GM18951 (cell line): ENCODE data around the gene TBX21.
"Not testable (repeated sequence)": the region's sequence is repeated elsewhere in the genome, so short reads cannot be mapped to it uniquely, and the experiment has no call there.

Source experiments
- POLR2A ChIP-seq: IDR thresholded peaks from 4 replicates; pipeline ENCODE4 v1.6.1; 2011; ENCODE audit warnings: mild to moderate bottlenecking; ENCODE audit not compliant: insufficient read length, insufficient read depth; ENCODE audit errors: extremely low read depth
- in situ Hi-C: fragments of 300-500 bp; cut with MboI; formaldehyde crosslinking; loops from one replicate; pipeline ENCODE4 v1.12.0; 2022; ENCODE audit warnings: low sequenced_read_pairs, mixed read lengths, inconsistent platforms; ENCODE audit not compliant: unreplicated experiment

The TBX21 gene

GRCh38 chr17:47760409-47761140 is 27.5 kb downstream of the TBX21 start:
- in situ Hi-C loops: no loop called here
- TF ChIP-seq POLR2A: no peak

- in situ Hi-C loops: no loop called here
- TF ChIP-seq POLR2A: no peak
Observed at GRCh38 chr17:47762728-47763127, 29.7 kb downstream of the TBX21 start.

- no peak for TF ChIP-seq POLR2A
- in situ Hi-C loops: no loop called here
Observed at GRCh38 chr17:47763913-47764582, 31.0 kb downstream of the TBX21 start.

GRCh38 chr17:47773649-47774048 is 40.6 kb downstream of the TBX21 start:
- in situ Hi-C loops: not testable (repeated sequence)

DNA sequence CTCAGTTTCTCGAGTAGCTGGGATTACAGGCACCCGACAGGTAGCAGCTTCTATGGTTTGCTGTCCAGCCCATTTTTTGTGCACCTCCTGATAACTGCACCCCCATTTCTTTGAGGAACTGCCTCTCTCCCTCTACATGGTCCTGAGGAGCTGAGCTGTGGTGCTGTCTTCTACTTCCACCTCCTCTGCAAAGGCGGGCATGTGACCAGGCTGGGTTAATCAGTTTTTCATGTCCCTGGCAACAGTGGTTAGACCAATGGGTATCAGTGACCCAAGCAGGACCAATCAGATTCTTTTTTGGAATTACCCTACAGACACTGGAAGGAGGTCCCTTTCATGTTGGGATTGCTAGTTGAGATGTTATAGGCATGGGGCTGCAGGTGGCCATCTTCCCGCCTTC is 41.3 kb downstream of the TBX21 start:
- TF ChIP-seq POLR2A: no peak

GRCh38 chr17:47774987-47775580 is 42.0 kb downstream of the TBX21 start:
- in situ Hi-C loops: no loop called here
- TF ChIP-seq POLR2A: no peak

More for the DNA sequence above, 41.3 kb downstream of the TBX21 start:
- in situ Hi-C loops: no loop called here

DNA sequence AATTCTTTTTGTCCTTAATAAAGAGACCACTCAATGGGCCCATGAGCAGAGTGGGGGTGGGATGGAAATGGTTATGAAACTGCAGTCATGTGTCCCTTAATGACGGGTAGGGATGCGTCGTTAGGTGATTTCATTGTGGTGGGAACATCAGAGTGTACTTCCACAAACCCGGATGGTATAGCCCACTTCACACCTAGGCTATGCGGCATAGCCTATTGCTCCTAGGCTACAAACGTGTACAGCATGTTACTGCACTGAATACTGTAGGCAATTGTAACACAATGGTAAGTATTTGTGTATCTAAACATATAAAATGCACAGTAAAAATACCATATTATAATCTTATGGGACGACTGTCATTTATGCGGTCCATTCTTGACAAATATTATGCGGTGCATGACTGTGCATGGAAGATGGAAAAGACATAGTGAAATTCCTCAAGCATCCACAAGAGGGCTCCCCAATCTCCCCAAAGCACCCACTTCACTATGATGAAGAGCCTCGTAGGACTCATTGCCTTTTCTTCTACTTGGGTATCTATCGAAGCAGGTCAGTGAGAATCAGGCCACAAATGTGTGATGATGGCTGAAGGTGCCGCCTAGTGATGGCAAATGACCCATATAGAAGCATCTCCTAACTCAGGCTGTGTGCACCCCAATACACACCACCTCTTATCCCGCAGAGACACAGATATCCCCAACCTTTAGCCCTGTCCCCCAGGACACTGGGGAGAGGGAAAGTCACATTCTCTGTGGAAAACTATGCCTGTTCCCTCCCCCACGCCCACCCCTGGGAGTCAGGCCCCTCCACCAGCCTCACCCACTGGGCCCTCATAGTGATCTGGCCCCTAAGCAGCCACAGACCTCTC is 43.5 kb downstream of the TBX21 start:
- no peak for TF ChIP-seq POLR2A
- in situ Hi-C loops: no loop called here

DNA sequence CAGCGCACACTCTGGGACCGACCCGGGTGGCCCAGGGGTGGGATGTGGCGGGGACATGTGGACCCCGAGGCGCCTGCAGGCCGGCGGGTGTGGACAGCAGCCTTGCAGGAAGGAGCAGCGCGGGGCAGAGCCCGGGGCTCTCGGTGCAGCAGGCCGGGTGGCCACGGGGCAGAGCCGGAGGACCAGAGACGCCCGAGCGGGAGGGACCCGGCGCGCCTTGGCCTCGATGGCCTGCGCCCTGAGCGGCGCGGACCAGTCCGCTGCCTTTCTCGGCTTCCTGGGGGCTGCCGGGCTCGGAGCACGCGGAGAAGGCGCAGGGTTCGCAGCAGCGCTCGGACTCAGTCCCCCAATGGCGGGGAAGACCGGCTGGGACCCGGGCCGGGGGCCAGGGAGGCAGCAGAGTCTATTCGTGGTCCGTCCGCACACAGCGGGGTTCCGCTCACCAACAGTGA is 45.2 kb downstream of the TBX21 start:
- TF ChIP-seq POLR2A: no peak
- in situ Hi-C loops: no loop called here

DNA sequence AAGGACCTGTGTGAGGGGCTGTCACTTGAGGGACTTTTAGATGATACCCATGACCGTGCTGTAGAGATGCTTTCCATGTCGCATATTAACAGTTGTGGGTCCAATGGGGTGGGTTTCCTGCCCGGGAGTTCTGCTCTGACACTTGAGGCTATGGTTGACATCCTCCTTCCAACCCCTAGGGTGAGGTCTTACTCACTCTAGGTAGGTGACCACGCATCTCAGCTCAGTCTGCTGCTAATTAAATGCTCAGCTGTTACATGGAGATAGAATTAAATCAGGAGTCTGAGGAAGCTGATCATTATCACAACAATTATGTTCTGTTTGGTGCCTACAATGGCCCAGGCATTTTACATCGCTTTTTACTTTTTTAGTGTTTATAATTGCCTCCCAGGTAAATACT is 48.4 kb downstream of the TBX21 start:
- TF ChIP-seq POLR2A: no peak
- in situ Hi-C loops: no loop called here

GRCh38 chr17:47785538-47786123 is 52.6 kb downstream of the TBX21 start:
- in situ Hi-C loops: no loop called here
- no peak for TF ChIP-seq POLR2A

GRCh38 chr17:47789611-47790561 is 56.9 kb downstream of the TBX21 start:
- in situ Hi-C loops: no loop called here
- TF ChIP-seq POLR2A: no peak

DNA sequence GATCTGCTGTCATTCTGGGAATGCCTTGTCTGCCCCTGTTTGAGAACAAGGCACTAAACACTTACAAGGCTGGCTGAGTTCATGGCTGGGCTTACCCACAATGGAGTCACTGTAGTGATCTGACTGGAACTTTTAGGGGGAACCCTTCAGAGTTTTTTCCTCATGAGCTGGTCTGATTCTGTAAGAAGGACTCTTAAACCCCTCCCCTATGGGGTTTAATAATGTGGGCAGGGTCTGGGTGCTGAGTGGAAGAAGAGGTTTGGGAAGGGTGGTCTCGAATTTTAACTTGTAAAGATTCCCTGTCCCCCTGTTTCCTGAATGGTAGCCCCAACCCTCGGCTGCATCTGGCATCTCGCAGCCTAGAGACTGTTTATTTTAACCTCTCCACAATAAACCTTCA is 58.0 kb downstream of the TBX21 start:
- no peak for TF ChIP-seq POLR2A

GRCh38 chr17:47792457-47792856 is 59.4 kb downstream of the TBX21 start:
- in situ Hi-C loops: no loop called here
- TF ChIP-seq POLR2A: no peak

More for the DNA sequence above, 58.0 kb downstream of the TBX21 start:
- in situ Hi-C loops: no loop called here
